SK-N-SH treated with all-trans-retinoic acid at 6 μM for 48 hours (cell line): ENCODE results near the gene UROC1.

Source experiments
- ATAC-seq: fragments of 200-7000 bp; cut with Tn5 transposase; 3 replicates; pipeline ENCODE4 v1.9.1; 2020; ENCODE audit warnings: mild to moderate bottlenecking, moderate library complexity
- ARNTL ChIP-seq: fragments of 450-650 bp; formaldehyde crosslinking; IDR thresholded peaks from 2 replicates; pipeline ENCODE4 v1.5.0; 2020; ENCODE audit warnings: low read depth, mild to moderate bottlenecking, moderate library complexity, borderline replicate concordance
- BACH2 ChIP-seq: fragments of 250-450 bp; sonication (Bioruptor Pico); IDR thresholded peaks from 2 replicates; pipeline ENCODE4 v1.9.0; 2021; ENCODE audit warnings: mild to moderate bottlenecking, borderline replicate concordance
- ESRRG ChIP-seq: fragments of 250-450 bp; sonication (Bioruptor Pico); IDR thresholded peaks from 2 replicates; pipeline ENCODE4 v1.6.1; 2021; ENCODE audit warnings: mild to moderate bottlenecking
- GLIS3 ChIP-seq: fragments of 250-450 bp; sonication (Bioruptor Pico); IDR thresholded peaks from 2 replicates; pipeline ENCODE4 v1.5.0; 2020; ENCODE audit warnings: mild to moderate bottlenecking, moderate library complexity
- ISL1 ChIP-seq: fragments of 250-450 bp; sonication (Bioruptor Pico); IDR thresholded peaks from 2 replicates; pipeline ENCODE4 v2.1.2; 2022; ENCODE audit warnings: mild to moderate bottlenecking, moderate library complexity
- OSR1 ChIP-seq: fragments of 250-450 bp; sonication (Bioruptor Pico); IDR thresholded peaks from 2 replicates; pipeline ENCODE4 v1.8.0; 2022; ENCODE audit warnings: moderate library complexity, mild to moderate bottlenecking, inconsistent platforms
- PPARA ChIP-seq: fragments of 250-450 bp; sonication (Bioruptor Pico); IDR thresholded peaks from 2 replicates; pipeline ENCODE4 v1.5.0; 2020; ENCODE audit warnings: mild to moderate bottlenecking, borderline replicate concordance
- RARB ChIP-seq: fragments of 250-450 bp; sonication (Bioruptor Pico); IDR thresholded peaks from 2 replicates; pipeline ENCODE4 v1.8.0; 2021; ENCODE audit warnings: mild to moderate bottlenecking, moderate library complexity
- SNAI2 ChIP-seq: fragments of 250-450 bp; sonication (Bioruptor Pico); IDR thresholded peaks from 2 replicates; pipeline ENCODE4 v1.5.0; 2020; ENCODE audit warnings: mild to moderate bottlenecking, moderate library complexity
- TCF4 ChIP-seq: fragments of 250-450 bp; sonication (Bioruptor Pico); IDR thresholded peaks from 2 replicates; pipeline ENCODE4 v1.8.0; 2021; ENCODE audit warnings: mild to moderate bottlenecking, moderate library complexity, borderline replicate concordance
- TOX ChIP-seq: fragments of 250-450 bp; sonication (Bioruptor Pico); IDR thresholded peaks from 2 replicates; pipeline ENCODE4 v1.8.0; 2021; ENCODE audit warnings: mild to moderate bottlenecking, moderate library complexity, borderline replicate concordance
- ZC3H10 ChIP-seq: fragments of 250-450 bp; sonication (Bioruptor Pico); IDR thresholded peaks from 2 replicates; pipeline ENCODE4 v1.5.1; 2021; ENCODE audit warnings: mild to moderate bottlenecking, moderate library complexity
- ZFP3 ChIP-seq: fragments of 250-450 bp; sonication (Bioruptor Pico); IDR thresholded peaks from 2 replicates; pipeline ENCODE4 v1.5.0; 2020; ENCODE audit warnings: mild to moderate bottlenecking, moderate library complexity
- ZFP30 ChIP-seq: fragments of 450-650 bp; formaldehyde crosslinking; IDR thresholded peaks from 2 replicates; pipeline ENCODE4 v1.5.0; 2022; ENCODE audit warnings: mild to moderate bottlenecking, moderate library complexity
- ZNF565 ChIP-seq: fragments of 450-650 bp; formaldehyde crosslinking; conservative IDR thresholded peaks from 2 replicates; pipeline ENCODE4 v1.5.0; 2020; ENCODE audit warnings: low read depth, mild to moderate bottlenecking, moderate library complexity
- ZNF70 ChIP-seq: fragments of 450-650 bp; formaldehyde crosslinking; IDR thresholded peaks from 2 replicates; pipeline ENCODE4 v1.5.0; 2020; ENCODE audit warnings: mild to moderate bottlenecking, moderate library complexity
- ZNF8 ChIP-seq: fragments of 450-650 bp; formaldehyde crosslinking; IDR thresholded peaks from 2 replicates; pipeline ENCODE4 v1.5.0; 2020; ENCODE audit warnings: mild to moderate bottlenecking, moderate library complexity
- TF ChIP-seq, protein P1 (sequence below): fragments of 250-450 bp; sonication (Bioruptor Pico); IDR thresholded peaks from 2 replicates; pipeline ENCODE4 v1.5.0; 2020; ENCODE audit warnings: mild to moderate bottlenecking, moderate library complexity
- TF ChIP-seq, protein P2 (sequence below): fragments of 250-450 bp; sonication (Bioruptor Pico); IDR thresholded peaks from 2 replicates; pipeline ENCODE4 v1.5.1; 2021; ENCODE audit warnings: mild to moderate bottlenecking, moderate library complexity
- TF ChIP-seq, protein P3 (sequence below): fragments of 250-450 bp; sonication (Bioruptor Pico); IDR thresholded peaks from 2 replicates; pipeline ENCODE4 v1.5.1; 2020; ENCODE audit warnings: low read depth, mild to moderate bottlenecking, moderate library complexity
- TF ChIP-seq, protein P4 (sequence below): fragments of 250-450 bp; sonication (Bioruptor Pico); IDR thresholded peaks from 2 replicates; pipeline ENCODE4 v1.8.0; 2021; ENCODE audit warnings: low read depth, mild to moderate bottlenecking, moderate library complexity, borderline replicate concordance
- TF ChIP-seq, protein P5 (sequence below): fragments of 250-450 bp; sonication (Bioruptor Pico); IDR thresholded peaks from 2 replicates; pipeline ENCODE4 v1.8.0; 2020; ENCODE audit warnings: mild to moderate bottlenecking, moderate library complexity, borderline replicate concordance

Gene UROC1

DNA sequence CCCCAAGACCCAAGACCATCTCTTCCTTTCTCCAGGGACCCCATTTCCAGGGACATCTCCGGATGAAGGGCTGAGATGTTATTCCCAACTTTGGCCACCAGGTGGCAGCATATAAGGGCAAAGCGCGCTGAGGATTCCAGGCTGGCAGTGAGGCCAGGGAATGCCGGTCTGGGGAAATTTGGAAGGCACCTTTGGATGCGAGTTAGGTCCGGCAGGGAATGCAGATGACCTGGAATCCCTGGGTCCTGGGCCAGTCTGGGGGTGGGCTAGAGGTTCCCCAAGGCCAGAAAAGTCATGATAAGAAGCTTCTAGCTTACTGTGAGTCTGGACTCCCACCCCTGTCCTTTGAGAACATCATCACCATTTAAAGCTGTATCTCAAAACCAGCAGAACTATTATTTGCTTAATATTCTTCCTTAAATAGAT lies 4.8 kb upstream of the UROC1 start:
- peak; percentile 64 for ATAC-seq
- TF ChIP-seq, protein P1, sequence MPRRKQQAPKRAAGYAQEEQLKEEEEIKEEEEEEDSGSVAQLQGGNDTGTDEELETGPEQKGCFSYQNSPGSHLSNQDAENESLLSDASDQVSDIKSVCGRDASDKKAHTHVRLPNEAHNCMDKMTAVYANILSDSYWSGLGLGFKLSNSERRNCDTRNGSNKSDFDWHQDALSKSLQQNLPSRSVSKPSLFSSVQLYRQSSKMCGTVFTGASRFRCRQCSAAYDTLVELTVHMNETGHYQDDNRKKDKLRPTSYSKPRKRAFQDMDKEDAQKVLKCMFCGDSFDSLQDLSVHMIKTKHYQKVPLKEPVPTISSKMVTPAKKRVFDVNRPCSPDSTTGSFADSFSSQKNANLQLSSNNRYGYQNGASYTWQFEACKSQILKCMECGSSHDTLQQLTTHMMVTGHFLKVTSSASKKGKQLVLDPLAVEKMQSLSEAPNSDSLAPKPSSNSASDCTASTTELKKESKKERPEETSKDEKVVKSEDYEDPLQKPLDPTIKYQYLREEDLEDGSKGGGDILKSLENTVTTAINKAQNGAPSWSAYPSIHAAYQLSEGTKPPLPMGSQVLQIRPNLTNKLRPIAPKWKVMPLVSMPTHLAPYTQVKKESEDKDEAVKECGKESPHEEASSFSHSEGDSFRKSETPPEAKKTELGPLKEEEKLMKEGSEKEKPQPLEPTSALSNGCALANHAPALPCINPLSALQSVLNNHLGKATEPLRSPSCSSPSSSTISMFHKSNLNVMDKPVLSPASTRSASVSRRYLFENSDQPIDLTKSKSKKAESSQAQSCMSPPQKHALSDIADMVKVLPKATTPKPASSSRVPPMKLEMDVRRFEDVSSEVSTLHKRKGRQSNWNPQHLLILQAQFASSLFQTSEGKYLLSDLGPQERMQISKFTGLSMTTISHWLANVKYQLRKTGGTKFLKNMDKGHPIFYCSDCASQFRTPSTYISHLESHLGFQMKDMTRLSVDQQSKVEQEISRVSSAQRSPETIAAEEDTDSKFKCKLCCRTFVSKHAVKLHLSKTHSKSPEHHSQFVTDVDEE (CRISPR knock-in tag): no peak
- TF ChIP-seq ZC3H10 (CRISPR knock-in tag): no peak
- no peak for TF ChIP-seq ZNF70
- no peak for TF ChIP-seq ZNF8 (CRISPR knock-in tag)
- no peak for TF ChIP-seq ARNTL (CRISPR knock-in tag)
- TF ChIP-seq, protein P2, sequence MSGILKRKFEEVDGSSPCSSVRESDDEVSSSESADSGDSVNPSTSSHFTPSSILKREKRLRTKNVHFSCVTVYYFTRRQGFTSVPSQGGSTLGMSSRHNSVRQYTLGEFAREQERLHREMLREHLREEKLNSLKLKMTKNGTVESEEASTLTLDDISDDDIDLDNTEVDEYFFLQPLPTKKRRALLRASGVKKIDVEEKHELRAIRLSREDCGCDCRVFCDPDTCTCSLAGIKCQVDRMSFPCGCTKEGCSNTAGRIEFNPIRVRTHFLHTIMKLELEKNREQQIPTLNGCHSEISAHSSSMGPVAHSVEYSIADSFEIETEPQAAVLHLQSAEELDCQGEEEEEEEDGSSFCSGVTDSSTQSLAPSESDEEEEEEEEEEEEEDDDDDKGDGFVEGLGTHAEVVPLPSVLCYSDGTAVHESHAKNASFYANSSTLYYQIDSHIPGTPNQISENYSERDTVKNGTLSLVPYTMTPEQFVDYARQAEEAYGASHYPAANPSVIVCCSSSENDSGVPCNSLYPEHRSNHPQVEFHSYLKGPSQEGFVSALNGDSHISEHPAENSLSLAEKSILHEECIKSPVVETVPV (CRISPR knock-in tag): no peak
- TF ChIP-seq OSR1: no peak
- no peak for TF ChIP-seq ZFP3 (CRISPR knock-in tag)
- TF ChIP-seq, protein P3, sequence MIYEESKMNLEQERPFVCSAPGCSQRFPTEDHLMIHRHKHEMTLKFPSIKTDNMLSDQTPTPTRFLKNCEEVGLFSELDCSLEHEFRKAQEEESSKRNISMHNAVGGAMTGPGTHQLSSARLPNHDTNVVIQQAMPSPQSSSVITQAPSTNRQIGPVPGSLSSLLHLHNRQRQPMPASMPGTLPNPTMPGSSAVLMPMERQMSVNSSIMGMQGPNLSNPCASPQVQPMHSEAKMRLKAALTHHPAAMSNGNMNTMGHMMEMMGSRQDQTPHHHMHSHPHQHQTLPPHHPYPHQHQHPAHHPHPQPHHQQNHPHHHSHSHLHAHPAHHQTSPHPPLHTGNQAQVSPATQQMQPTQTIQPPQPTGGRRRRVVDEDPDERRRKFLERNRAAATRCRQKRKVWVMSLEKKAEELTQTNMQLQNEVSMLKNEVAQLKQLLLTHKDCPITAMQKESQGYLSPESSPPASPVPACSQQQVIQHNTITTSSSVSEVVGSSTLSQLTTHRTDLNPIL (CRISPR knock-in tag): no peak
- no peak for TF ChIP-seq ESRRG (CRISPR knock-in tag)
- TF ChIP-seq, protein P4, sequence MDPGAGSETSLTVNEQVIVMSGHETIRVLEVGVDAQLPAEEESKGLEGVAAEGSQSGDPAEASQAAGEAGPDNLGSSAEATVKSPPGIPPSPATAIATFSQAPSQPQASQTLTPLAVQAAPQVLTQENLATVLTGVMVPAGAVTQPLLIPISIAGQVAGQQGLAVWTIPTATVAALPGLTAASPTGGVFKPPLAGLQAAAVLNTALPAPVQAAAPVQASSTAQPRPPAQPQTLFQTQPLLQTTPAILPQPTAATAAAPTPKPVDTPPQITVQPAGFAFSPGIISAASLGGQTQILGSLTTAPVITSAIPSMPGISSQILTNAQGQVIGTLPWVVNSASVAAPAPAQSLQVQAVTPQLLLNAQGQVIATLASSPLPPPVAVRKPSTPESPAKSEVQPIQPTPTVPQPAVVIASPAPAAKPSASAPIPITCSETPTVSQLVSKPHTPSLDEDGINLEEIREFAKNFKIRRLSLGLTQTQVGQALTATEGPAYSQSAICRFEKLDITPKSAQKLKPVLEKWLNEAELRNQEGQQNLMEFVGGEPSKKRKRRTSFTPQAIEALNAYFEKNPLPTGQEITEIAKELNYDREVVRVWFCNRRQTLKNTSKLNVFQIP (CRISPR knock-in tag): no peak
- TF ChIP-seq, all 23 proteins: peak for 0

DNA sequence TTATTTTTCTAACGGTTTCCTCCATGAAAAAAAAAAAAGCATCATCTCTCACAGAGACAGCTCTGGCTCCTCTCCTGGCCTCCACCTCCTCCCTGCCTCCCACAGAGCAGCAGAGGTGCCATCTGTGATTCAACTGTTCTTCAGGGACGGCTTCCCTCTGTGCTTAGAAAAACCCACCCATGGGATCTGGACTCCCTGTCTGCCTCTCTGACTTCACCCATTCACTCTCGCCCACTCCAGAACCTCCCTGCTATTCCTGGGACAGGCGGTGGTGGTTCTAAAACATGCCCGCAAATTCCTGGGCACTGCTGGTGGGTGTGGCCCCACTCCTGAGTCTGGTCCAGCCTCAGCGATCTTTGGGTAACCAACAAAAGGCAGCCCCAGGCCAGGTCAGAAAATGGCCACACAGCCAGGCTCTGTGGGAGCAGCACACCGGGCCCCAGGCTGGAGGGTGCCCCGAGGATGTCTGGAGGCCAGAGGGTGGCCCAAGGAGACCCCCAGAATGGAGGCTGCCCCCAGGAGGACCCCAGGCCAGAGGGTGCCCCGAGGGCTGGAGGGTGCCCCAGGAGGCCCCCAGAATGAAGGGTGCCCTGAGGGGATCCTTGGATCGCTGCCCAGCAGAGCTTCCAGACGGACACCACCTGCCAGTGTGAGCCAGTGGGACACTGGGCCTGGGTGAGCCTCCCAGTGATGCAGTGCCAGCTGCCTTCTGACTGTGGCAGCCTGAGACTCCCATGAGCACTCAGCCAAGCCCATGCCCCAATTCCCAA lies 3.7 kb upstream of the UROC1 start:
- TF ChIP-seq, protein P5, sequence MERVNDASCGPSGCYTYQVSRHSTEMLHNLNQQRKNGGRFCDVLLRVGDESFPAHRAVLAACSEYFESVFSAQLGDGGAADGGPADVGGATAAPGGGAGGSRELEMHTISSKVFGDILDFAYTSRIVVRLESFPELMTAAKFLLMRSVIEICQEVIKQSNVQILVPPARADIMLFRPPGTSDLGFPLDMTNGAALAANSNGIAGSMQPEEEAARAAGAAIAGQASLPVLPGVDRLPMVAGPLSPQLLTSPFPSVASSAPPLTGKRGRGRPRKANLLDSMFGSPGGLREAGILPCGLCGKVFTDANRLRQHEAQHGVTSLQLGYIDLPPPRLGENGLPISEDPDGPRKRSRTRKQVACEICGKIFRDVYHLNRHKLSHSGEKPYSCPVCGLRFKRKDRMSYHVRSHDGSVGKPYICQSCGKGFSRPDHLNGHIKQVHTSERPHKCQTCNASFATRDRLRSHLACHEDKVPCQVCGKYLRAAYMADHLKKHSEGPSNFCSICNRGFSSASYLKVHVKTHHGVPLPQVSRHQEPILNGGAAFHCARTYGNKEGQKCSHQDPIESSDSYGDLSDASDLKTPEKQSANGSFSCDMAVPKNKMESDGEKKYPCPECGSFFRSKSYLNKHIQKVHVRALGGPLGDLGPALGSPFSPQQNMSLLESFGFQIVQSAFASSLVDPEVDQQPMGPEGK (CRISPR knock-in tag): no peak
- TF ChIP-seq TOX (CRISPR knock-in tag): no peak
- TF ChIP-seq ZNF70: no peak
- no peak for TF ChIP-seq ZNF8 (CRISPR knock-in tag)
- TF ChIP-seq ZNF565 (CRISPR knock-in tag): no peak
- TF ChIP-seq ISL1: no peak
- TF ChIP-seq ARNTL (CRISPR knock-in tag): no peak
- TF ChIP-seq OSR1: no peak
- TF ChIP-seq ZFP30 (CRISPR knock-in tag): no peak
- TF ChIP-seq, protein P1 (CRISPR knock-in tag): no peak
- no peak for TF ChIP-seq RARB (CRISPR knock-in tag)
- TF ChIP-seq, protein P3 (CRISPR knock-in tag): no peak
- TF ChIP-seq ZC3H10 (CRISPR knock-in tag): no peak
- no peak for TF ChIP-seq PPARA
- no peak for TF ChIP-seq SNAI2 (CRISPR knock-in tag)
- no peak for TF ChIP-seq GLIS3 (CRISPR knock-in tag)
- TF ChIP-seq, protein P4 (CRISPR knock-in tag): no peak
- TF ChIP-seq BACH2 (CRISPR knock-in tag): no peak
- no peak for TF ChIP-seq TCF4 (CRISPR knock-in tag)
- no peak for TF ChIP-seq ZFP3 (CRISPR knock-in tag)
- no peak for ATAC-seq
